OCI-LY3 (cell line): Measurements from ENCODE around the gene MAP1LC3B.

Experiments used
- CTCF ChIP-seq: fragments of 200-600, 300-600 bp; sonication (generic); IDR thresholded peaks from 2 replicates; pipeline ENCODE4 v1.5.1; 2014; ENCODE audit warnings: antibody characterized with exemption, low read length, low read depth
- EZH2phosphoT487 ChIP-seq: fragments of 200-600 bp; shearing (Covaris generic); IDR thresholded peaks from 2 replicates; pipeline ENCODE4 v1.6.1; 2018; ENCODE audit warnings: antibody characterized with exemption, mixed run types, low read depth

- no peak for TF ChIP-seq CTCF
- TF ChIP-seq EZH2phosphoT487: no peak
Observed at GRCh38 chr16:87350681-87351319, 41.3 kb upstream of the MAP1LC3B start.
